Left hindlimb (tissue), 1 donor: ENCODE measurements around the gene SEPTIN12.

Experiments
- DNase-seq: peaks from one replicate; pipeline ENCODE4 v3.0.0-alpha.2; 2018

The SEPTIN12 gene

DNA sequence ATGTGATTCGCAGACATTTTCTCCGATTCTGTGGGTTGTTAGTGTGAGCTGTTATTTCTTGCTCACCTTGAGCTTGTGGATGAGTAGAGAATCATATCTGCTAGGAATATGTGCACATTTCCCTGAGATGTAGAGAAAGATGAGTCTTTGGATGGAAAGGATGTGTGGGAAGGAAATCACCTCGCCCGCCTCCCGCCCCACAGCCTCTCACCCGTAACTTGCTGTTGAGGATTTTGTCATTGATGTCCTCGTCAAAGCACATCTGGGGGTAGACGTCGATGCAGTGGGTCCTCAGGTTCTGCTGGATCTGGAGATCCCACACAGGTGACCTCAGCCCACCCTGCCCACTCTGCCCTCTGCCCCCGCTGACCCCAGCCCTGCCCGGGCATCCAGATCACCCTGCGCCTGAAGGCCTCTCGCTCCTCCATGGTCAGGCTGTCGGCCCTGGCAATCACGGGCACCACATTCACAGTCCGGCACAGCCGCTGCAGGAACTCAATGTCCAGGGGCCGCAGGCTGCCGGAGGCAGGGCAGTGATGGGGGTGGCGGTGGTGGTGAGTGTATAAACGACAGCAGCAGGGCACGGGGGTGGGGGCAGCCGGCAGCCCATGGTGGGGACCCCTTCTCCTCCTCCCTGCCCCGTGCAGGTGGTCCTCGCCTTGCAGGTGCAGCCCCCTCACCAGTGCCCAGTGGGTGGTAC, 4.7 kb downstream of the SEPTIN12 start:
- DNase-seq: no peak

DNA sequence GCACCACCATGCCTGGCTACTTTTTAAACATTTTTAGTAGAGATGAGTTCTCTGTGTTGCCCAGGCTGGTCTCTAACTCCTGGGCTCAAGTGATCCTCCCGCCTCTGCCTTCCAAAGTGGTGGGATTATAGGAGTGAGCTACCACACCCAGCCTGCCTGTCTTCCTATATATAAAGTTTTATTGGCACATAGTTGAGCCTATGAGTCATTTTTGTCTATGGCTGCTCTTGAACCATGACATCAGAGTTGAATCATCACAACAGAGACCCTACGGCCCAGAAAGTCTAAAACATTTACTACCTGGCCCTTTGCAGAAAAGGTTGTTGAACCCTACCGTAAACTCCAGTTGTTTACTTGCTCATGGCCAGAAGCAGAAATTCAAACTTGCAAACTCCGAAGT, 7.9 kb downstream of the SEPTIN12 start:
- DNase-seq: no peak

DNA sequence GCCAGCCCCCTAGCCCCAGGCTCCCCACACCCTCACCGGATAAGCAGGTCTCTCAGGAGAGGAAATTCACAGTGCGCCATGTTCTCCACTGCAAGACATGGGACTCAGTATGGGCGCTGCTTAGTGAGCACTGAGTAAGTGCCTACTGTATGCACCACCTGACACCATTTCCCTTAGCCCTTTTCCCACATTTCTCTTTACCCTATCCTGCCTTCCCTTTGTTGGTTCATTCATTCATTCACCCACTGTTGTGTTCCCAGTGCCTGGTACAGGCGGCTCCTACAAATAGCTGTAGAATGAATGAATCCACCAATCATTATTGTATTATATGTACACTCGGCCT, 10.1 kb downstream of the SEPTIN12 start:
- DNase-seq: no peak

DNA sequence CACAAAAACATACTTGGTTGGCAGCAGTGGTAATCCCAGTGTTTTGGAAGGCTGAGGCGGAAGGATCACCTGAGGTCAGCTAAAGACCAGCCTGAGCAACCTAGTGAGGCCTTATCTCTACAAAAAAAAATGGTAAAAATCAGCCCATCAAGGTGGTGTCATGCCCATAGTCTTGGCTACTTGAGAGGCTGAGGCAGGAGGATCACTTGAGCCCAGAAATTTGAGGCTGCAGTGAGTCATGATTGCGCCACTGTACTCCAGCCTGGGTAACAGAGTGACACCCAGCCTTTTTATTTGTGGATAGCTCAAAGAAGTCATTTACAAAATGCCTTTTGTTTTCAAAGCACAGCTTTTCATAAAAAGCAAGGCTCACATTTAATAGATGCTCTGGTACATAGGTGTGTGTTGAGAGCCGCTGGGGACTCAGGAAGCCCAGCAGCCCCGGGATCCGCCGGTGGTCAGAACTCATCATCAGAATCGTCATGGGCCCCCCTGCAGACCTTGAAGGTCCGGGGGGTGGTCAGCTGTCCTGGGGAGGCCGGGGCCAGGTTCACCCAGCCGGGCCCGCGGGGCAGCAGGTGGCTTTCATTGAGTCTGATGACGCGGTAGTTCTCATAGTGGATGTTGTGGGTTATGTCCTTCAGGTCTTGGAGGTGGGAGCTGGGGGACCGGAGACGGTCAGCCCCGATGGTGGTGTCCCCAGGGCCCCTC, 10.7 kb downstream of the SEPTIN12 start:
- no peak for DNase-seq

DNA sequence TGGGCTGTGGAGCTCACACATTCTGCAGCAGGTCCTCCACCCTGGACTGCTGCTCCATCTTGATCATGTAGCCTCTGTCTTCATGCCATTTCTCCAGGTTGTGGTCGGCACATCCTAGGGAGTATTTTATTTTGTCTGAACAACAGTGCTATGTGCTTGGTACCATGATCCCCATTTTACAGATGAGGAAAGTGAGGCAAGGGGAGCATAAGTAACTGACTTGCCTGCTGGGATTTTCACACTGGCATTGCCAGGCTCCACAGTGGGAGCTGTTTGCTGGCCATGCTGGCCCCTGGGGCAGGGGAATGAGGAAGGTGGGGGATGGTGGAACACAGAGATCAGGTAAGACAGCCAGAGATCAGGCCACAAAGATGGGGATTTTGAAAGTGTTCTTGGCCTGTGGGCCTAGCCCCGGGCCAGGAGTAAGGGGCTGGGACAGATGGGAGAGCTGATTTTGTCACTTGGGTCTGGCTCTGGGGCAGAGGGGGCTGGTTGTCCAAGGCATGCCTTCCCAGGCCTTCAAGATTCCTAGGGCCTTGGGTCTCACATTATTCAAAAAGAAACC, 11.9 kb downstream of the SEPTIN12 start:
- DNase-seq: no peak

DNA sequence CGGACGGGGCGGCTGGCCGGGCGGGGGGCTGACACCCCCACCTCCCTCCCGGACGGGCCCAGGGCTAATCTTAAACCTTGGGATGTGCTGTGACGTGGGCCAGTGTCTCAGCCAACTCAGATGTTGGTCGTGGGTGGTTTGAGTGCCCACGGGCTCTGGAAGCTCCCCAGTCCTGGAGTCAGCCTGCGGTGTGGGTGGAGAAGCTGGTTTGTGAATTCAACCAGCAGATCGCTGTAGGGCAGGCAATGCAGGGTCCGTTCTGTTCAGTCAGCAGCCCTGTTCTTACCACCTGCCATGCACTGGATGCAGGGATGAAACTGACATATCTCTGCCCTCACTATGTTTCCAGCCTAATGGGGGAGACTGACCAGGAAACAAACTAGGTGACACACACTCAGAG, 13.1 kb downstream of the SEPTIN12 start:
- DNase-seq: no peak

DNA sequence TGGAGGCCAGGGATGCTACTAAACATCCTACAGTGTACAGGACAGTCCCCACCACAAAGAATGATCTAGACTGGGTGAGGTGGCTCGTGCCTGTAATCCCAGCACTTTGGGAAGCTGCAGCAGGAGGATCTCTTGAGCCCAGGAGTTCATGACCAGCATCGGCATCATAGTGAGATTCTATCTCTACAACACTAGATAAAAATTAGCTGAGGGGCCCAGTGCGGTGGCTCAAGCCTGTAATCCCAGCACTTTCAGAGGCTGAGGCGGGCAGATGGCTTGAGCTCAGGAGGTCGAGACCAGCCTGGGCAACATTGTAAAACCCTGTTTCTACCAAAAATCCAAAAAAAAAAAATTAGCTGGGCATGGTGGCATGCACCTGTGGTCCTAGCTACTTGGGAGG, 15.8 kb downstream of the SEPTIN12 start:
- no peak for DNase-seq

DNA sequence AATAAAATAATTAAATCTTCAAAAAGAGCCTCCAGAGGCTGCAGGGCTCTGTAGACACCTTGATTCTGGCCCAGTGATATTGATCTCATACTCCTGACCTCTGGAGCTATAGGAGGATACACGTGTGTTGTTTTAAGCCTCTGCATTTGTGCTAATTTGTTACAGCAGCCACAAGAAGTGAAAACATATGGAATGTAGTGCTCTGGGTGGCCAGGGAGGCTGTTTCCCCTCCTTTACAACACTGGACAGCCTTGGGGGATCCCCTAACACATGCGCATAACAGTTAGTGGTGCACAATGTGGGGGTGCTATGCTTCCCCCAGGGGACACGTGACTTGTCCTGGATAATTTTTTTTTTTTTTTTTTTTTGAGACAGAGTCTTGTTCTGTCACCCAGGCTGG, 16.5 kb downstream of the SEPTIN12 start:
- DNase-seq: no peak

DNA sequence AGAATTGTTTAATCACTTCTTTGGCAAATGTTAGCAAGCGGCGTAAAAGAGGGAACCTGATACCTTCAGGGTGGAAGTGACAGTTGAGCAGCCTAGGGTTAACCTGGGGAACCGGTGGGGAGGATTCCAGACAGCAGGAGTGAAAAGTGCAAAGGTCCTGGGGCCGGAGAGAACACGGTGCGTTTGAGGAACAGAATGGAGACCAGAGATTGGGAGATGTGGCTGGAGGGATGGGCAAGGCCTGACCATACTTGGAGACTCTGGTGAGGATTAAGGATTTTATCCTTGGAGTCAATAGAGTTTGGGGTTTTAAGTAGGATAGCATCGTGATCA, 18.9 kb downstream of the SEPTIN12 start:
- no peak for DNase-seq

DNA sequence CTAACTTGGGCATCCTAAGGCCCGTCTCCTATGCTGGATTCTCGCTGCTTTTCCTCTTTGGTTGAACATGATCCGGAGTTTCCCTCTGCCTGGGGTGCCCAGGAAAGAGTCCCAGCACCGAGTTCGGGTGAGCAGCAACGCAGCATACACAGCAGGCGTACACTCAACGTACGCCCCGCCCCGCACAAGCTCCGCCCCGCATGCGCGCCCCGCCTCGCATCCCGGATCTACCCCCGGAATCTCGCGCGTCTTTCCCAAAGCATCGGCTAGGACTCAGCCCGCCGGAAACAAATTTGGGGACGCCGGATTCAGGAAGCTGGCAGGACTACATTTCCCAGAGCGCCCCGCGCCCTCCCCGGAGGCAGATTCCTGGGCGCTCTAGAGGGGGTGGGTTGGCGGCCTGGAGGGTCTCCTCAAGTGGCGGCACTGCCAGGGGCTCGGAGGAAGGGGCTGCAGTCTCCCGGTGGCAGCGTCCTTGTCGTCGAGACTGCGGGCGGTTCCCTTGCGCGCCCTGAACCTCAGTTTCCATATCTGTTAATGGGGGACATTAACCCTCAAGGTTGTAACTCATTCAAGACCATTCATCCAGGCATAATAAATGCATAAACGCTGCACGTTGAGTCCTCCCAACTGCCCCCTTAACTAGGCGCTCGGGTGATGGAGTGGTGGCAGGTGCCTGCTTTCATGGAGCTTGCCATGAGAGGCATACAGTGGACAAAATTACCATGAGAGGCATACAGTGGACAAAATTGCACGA, 19.4 kb downstream of the SEPTIN12 start:
- peak; percentile 98 for DNase-seq

DNA sequence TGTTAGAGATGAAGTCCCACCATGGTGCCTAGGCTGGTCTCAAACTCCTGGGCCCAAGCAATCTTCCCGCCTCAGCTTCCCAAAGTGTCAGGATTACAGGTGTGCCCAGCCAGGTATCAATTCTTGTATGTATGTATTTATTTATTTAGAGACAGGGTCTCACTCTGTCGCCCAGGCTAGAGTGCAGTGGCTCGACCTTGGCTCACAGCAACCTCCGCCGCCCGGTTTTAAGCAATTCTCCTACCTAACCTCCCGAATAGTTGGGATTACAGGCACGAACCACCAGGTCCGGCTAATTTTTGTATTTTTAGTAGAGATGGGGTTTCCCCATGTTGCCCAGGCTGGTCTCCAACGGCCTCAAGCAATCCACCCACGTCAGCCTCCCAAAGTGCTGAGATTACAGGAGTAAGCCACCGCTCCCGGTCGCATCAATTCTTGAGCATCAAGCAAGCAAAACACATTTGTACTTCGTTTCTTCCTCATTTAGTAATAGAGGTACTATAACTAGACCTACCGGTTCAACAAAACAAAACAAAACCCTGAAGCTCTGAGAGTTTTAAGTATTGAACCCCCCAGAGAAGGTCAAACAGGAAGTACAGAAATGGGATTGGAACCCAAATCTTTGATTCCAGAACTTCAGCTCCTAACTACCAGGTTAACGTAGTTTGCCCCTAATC, 20.1 kb downstream of the SEPTIN12 start:
- no peak for DNase-seq

DNA sequence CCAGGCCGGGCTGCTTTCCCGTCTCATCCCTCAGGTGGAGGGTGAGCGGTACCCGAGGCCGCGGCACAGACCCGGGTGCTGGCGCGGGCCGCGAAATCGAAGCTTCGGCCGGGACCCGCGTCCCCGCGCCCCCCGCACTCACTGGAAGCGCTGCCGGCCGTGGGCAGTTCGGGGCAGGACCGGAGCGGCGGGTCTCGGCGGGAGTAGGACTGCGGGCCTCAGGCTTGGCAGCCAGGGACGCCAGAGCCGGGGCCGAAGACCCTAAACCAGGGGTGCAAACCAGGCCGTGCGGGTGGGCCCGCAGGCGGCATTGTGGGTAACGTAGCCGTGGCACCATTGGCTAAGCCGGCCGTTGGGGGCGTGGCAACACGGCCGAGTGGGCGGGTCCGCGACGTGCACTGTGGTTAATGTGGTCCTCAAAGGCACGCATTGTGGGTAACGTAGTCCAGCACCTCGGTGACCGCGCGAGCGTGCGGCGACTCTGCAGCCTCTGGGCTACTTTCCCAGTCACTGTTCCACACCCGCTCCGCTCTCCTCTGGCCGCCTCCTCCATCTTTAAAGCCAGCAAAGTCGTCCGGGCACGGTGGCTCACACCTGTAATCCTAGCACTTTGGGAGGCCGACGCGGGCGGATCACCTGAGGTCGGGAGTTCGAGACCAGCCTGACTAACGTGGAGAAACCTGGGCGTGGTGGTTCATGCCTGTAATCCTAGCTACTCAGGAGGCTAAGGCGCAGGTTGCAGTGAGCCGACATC, 21.1 kb downstream of the SEPTIN12 start, which contains the start of gene ZNF500:
TSS of gene ZNF500 (minus strand) at position 288 of the 754 bp plus-strand sequence. CDS start 1,184 bp downstream, outside the sequence.
- peak; percentile 98 for DNase-seq

DNA sequence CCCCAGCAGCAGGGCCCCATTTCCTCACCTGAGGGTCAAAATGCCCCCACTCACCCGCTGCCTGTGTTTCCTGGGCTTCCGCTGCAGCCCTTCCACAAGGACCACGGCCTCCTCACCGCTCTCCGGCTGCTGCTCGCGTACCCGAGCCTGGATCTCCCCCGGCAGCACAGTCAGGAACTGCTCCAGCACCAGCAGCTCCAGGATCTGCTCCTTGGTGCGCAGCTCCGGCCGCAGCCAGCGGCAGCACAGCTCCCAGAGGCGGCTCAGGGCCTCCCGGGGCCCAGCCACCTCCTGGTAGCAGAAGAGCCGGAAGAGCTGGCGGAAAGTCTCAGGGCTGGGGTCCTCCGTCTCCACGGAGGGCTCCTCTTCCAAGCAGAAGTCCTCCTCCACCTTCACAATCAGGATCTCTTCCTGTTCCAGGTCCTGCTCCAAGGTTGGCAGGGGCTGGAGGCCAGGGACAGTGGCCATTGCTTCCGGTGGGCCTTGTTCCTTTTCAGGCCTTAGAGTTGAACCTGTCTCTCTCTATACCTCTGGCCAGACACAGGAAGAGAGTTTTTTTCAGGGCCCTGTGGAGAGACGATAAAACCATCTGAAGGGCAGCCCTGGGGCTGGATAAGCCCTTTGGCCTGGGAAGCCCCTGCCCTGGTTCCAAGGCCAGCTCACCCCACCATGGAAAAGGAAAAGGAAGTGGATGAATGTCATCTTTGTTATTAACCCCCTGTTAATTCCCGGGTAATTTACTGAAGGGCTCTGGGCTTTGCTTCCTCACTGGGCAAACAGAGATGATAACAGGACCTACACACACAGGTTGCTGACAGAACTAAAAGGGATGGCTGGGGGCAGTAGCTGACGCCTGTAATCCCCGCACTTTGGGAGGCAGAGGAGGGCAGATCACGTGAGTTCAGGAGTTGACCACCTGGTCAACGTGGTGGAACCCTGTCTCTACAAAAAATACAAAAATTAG, 22.4 kb downstream of the SEPTIN12 start:
- no peak for DNase-seq

DNA sequence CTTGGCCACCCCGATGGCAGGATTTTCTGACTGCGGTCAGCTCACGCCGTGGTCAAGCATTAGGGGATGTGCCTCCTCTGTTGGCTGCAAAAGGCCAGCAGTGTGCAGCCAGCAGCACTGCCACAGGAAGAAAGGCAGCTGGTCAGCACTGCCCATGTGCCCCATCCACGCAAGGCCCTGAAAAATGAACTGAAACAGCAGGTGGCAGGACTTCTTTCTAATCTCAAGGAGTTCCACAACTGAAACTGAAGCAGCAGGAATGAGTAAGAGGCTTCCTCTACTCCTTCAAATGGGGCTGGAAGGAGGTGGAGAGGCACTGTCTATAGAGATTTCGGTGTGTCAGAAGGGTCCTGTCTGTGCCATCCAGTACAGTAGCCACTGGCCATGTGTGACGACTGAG, 24.4 kb downstream of the SEPTIN12 start:
- DNase-seq: no peak

DNA sequence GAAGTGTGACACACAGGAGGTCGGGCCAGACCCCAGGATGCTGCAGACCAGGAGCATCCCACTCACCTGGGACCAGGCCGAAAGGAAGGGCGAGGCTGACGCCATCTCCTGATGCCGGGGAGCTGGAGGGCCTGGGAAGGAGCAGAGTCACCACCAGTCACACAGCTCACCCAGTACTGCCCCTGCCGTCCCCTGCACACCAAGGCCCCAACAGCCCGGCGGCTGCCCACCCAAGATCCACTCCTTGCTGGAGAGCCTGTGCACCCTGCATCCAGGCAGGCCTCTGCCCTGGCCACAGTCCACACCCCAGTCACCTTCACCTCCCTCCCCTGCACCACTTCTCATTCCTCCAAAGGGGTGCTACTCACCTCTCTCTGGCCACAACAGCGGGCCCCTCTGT, 25.9 kb downstream of the SEPTIN12 start:
- no peak for DNase-seq

DNA sequence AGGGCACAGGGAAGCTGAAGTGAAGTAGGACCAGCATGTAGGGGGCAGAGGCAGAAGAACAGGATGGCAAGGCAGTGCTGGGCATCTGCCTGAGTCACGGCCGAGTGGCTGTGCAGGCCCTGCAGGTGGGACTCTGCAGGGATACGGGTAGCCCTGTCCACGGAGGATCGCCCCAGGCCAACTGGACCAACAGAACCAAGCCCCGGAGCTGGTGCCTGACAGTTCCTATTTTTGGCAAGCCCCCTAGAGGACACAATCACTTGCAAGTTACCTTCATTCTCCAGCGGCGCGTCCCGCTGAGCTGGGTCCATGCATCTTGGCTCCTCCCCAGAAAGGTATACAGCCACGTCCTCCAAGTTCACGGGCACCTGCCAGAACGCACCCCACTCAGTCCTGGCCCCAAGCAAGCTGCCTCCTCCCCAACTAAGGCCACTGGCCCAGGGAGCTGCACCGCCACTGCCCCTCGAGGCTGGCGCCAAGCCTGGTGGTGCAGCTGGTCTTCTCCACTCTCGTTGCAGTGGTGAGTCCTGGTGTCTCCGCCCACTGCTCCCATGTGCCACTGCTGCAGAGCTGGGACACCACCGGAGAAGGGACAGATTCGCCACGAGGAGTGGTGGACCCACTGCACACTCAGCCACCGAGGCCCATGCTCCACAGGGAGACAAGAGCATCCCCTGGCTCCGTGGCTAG, 27.8 kb downstream of the SEPTIN12 start:
- DNase-seq: no peak

DNA sequence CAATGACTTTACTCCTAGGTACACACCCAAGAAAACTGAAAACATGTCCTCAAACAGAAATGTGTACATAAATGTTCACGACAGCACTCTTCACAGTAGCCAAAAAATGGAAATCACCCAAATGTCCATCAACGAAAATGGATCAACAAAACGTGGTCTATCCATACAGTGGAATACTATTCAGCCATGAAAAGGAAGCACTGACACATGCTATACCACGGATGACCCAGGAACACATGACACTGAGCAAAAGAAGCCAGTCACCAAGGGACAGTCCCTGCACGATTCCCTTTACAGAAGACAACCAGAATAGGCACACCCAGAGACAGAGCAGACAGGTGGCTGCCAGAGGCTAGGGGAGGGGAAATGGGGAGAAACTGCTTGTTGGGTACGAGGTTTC, 32.5 kb downstream of the SEPTIN12 start:
- no peak for DNase-seq

DNA sequence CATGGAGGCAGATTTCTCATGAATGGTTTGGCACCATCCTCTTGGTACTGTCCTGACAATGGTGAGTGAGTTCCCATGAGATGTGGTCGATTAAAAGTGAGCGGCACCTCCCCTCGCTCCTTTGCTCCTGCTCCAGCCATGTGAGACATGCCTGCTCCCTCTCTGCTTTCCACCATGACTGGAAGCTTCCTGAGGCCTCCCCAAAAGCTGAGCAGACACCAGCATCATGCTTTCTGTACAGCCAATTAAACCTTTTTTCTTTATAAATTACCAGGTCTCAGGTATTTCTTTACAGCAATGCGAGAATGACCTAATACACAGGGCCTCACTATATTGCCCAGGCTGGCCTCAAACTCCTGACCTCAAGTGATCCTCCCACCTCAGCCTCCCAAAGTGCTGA, 33.3 kb downstream of the SEPTIN12 start:
- DNase-seq: no peak

DNA sequence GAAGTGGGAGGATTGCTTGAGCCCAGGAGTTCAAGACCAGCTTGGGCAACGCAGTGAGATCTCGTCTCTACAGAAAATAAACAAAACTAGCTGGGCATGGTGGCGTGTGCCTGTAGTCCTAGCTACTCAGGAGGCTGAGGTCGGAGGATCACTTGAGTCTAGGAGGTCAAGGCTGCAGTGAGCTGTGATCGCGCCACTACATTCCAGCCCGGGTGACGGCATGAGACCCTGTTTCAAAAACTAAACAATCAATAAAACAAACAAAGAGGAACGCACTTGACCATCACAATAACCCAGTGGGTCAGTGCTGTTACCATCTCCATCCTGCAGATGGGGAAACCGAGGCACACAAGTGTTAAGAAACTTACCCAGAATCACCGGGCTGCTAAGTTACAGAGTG, 34.9 kb downstream of the SEPTIN12 start:
- no peak for DNase-seq

DNA sequence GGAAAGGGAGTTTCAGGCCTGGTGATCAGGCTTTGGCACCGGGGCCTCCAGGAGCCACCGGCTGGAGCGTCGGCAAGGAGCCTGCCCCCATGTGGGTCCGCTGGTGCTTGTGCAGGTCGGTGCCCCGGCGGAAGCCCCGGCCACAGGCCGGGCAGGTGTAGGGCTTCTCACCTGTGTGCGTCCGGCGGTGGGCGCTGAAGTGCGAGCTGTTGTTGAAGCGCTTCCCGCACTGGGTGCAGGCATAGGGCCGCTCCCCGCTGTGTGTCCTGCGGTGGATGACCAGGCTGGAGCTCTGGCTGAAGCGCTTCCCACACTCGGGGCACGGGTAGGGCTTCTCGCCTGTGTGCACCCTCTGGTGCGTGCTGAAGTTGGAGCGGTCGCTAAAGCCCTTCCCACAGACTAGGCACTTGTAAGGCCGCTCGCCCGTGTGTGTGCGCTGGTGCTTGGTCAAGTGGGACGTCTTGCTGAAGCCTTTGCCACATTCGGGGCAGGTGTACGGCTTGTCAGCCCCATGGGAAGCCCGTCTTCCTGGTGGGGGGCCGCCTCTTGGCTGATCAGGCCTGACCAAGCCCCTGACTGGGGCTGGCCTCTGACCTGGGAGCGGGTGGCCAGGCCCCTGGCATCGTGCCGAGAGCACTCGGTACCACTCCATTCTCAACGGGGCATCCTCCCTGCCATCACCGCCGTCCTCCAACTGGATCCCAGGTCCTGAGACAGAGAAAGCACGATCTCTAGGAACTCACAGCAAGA, 35.6 kb downstream of the SEPTIN12 start:
- no peak for DNase-seq
